ENCODE data around the gene VWDE.

GRCh38 chr7:12385364-12385786 is 18.3 kb downstream of the VWDE start:
- TF ChIP-seq EZH2 (IDR thresholded peaks at IDR 0.05; ENCODE audit: insufficient read depth, poor library complexity, severe bottlenecking) (no peak), EZH2phosphoT487 (IDR thresholded peaks at IDR 0.05; ENCODE audit: insufficient read depth, low read depth) (no peak)

Data from GM23248 (cell line).